GM21528 (cell line): ENCODE measurements around the gene OSBPL9.
"Not testable (repeated sequence)": the region's sequence is repeated elsewhere in the genome, so short reads cannot be mapped to it uniquely, and the experiment has no call there.

Experiments used
- ATAC-seq: cut with Tn5 transposase; IDR thresholded peaks from one replicate; pipeline ENCODE4 v1.9.1; 2021; ENCODE audit warnings: mild to moderate bottlenecking, moderate library complexity; ENCODE audit not compliant: unreplicated experiment, low FRiP score

Gene OSBPL9

GRCh38 chr1:51702220-51702619, 85.3 kb downstream of the OSBPL9 start:
- ATAC-seq, result not testable (repeated sequence)

GRCh38 chr1:51705035-51705434, 88.1 kb downstream of the OSBPL9 start:
- ATAC-seq, result no peak

DNA sequence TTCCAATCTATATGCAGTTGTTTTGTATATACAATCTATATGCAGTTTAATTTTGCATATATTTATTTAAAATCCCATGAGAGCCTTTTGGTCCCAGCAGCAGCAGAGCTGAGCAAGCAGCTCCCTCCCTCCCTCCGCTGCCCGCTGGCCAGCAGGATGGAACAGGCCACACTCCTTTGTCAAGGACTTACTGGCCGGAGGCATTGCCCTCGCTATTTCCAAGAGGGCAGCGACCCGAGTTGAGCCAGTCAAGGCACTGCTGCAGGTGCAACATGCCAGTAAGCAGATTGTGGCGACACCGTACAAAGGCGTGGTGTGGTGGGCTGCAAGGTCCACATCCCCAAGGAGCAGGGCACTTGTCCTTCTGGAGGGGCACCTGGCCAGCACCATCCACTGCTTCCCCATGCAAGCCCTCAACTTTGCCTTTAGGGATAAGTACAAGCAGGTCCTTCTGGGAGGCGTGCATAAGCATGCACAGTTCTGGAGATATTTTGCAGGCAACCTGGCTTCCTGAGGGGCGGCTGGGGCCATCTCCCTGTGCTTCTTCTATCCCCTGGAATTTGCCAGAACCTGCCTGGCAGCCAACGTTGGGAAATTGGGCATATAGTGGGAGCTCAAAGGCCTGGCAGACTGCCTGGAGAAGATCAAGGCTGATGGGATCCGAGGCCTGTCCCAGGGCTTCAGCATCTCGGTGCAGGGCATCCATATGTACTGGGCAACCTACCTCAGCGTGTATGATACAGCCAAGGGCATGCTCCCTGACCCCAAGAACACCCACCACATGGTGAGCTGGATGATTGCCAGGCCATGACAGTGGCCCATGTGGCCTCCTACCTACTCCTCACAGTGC, 92.2 kb downstream of the OSBPL9 start:
- ATAC-seq, result no peak

GRCh38 chr1:51709951-51710350, 93.1 kb downstream of the OSBPL9 start:
- ATAC-seq, result no peak

- no peak for ATAC-seq
These were observed 95.7 kb downstream of the OSBPL9 start for GRCh38 chr1:51712590-51712989.

DNA sequence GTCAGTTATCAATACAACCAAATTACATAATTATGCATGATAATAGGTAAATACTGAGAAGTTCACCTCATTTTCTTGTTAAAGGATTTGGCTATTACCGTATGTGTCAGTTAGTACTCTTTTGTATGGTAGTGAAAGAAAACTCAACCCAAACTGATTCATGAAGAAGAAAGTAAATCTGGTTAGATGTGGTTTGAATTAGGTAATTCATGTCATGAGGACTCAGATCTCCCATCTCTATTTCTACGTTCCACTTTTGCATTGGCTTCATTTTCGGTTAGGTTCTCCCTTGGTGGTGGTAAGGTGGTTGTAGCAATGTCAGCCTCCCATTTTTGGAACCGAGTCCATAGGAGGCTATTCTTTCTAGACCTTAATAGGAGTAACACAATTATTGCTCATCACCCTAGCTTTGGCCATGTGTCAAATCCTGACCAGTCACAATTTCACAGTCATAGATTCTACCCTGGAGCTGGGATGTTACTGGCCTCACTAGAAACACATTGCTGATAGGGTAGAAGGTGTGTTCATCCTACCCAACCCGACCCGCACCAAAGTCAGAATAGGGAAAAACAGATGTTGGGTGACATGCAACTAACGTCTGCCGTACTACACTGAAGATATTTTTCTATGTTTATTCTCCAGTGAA, 97.6 kb downstream of the OSBPL9 start:
- ATAC-seq, result no peak

- no peak for ATAC-seq
These were observed 98.5 kb downstream of the OSBPL9 start for GRCh38 chr1:51715369-51715768.

GRCh38 chr1:51716746-51717145, 99.9 kb downstream of the OSBPL9 start:
- no peak for ATAC-seq

GRCh38 chr1:51717842-51718241, 101.0 kb downstream of the OSBPL9 start:
- no peak for ATAC-seq

GRCh38 chr1:51719146-51719545, 102.3 kb downstream of the OSBPL9 start:
- ATAC-seq, result no peak

DNA sequence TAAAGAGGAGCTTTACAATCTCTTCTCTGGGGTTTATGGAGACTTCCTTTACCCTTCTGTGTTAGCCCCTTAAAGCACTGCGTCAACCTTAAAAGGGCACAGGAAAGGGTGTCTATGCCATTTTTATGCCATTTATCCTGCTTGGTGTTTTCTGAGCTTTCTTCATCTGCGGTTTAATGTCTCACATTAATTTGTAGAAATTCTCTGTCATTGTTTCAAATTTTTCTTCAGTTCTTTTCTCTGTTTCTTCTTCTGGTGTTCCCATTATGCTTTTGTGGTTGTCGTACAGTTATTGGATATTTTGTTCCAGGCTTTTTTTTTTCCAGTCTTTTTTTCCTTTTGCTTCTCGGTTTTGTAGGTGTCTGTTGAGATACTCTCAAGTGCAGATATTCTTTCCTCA, 107.9 kb downstream of the OSBPL9 start:
- ATAC-seq, result no peak

DNA sequence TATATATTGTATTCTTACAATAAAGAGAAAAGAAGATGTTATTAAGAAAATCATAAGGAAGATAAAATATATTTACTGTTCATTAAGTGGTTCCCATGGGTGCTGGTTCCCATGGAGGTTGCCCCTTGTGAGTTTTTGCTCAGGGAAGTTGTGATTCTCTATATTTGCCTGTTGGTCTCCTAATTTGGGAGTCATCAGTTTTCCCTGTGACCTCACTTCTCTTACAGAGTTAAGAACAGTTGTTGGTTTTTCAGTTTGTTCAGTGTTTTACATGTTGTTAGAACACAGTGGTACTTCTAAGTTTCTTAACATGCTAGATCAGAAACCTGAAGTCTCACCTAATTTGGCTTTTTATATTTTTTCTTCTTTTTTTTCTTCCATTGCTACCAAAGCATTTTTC, 109.2 kb downstream of the OSBPL9 start:
- ATAC-seq, result no peak

GRCh38 chr1:51726544-51727225, 109.8 kb downstream of the OSBPL9 start:
- no peak for ATAC-seq

- ATAC-seq, result no peak
These were observed 110.5 kb downstream of the OSBPL9 start for GRCh38 chr1:51727366-51727765.

GRCh38 chr1:51728611-51729155, 111.8 kb downstream of the OSBPL9 start:
- no peak for ATAC-seq

- peak; percentile 95 for ATAC-seq
These were observed 112.4 kb downstream of the OSBPL9 start for GRCh38 chr1:51729156-51729823.

DNA sequence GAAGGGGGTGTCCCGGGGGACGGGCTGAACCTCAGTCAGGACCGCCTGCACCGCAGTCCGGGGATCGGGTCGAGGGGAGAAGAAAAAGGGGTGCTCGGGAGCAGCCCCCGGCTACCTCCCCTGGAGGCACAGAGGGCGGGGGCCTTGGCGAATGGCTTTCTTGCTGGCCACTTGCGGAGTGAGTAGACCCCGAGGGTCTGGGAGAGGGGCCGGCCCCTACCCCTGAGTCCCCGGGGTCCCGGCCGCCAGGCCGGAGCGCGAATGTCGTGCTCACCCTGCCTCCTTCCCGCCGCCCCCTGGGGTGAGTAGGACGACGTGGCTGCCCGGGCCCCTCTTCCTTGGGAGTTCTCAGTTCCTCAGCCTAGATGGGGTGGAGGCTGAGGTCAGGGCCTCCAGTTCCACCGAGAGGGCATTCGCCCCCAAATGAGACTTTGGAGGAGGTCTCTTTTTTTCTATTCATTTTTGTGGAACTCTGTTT, 113.0 kb downstream of the OSBPL9 start:
- peak; percentile 42 for ATAC-seq

DNA sequence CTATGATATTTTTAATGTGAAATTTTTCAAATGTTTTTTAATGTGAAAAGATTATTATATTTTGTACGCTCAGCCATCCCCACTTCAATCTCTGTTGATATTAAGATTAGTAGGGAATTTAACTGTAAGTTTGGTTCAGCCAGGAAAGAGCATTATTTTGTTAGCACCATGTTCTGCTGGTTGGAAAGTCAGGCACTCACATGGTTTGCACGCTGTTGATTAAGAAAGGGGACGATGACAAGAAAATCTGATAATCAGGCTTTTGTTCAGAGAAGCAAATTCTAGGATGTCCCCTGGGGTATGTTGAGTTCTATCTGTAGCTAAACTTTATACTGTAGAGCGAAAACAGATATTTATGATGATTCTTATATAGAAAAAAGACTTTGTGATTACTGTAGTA, 115.1 kb downstream of the OSBPL9 start:
- ATAC-seq, result no peak

DNA sequence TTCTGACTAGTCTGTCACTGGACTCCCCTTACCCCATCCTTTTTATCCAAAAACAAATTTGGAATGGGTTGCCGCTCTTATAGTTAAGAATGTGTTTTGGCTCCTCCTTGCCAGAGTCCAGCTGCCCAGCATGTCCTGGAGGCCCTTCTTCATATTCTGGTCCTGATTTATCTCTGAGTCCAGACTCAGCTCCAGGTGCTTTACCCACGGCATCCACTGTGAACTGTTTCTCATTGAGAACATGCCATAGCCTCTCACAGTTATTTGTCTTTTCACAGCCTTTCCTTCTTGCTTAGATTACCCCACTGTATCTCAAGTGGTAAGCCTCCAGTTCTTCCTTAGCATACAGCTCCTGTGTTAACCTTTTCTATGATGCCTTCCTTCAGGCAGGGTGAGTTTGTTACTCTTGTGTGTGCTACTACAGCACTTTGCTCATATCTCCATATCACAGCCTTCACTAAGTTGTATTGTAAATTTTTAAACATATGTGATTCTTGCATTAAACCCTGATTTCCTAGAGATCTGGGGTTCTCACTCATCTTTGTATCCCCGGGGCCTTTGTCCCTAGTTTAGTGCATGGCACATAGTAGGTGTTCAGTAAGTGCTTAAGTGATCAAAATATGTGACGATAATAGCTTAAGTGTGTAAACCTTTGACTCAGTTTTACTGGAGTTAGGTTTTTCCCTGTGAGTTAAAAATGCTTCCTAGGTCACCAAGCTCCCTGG, 116.0 kb downstream of the OSBPL9 start:
- no peak for ATAC-seq

GRCh38 chr1:51733426-51733774, 116.5 kb downstream of the OSBPL9 start:
- ATAC-seq, result not testable (repeated sequence)
